SK-N-SH (cell line): ENCODE results near the gene PPIF. TPM values are rescaled to one million over a fixed set of nuclear protein-coding genes. Genes with fewer than 3 reads are reported as not detected.

Experiments used
- CTCF ChIA-PET: fragments of 300-600, 350-600 bp; formaldehyde crosslinking; extraction: SDS; loops from one replicate; lab custom pipeline; 2021; lab: Yijun Ruan, JAX
- POLR2A ChIA-PET: fragments of 350-600 bp; sonication (Branson Sonifier 250); formaldehyde crosslinking; extraction: SDS; loops from one replicate; lab custom pipeline; 2020; ENCODE audit warnings: antibody characterized with exemption, inconsistent platforms; lab: Yijun Ruan, JAX
- DNase-seq: peaks from one replicate; pipeline ENCODE4 v3.0.0; 2012
- H2AFZ ChIP-seq: fragments of 200-600 bp; sonication (generic); 2 replicates; pipeline ENCODE4 v1.8.1; 2016; ENCODE audit warnings: antibody characterized with exemption, mild to moderate bottlenecking, low read depth
- H3F3A ChIP-seq: fragments of 200-600 bp; sonication (generic); replicated peaks from 2 replicates; pipeline ENCODE3; 2016; ENCODE audit warnings: antibody characterized with exemption, mild to moderate bottlenecking; ENCODE audit not compliant: insufficient read depth
- H3K27ac ChIP-seq, 2 experiments: fragments of 200-500 bp in 1 of 2; fragments of 200-600 bp in 1 of 2; sonication (Bioruptor generic) in 1 of 2; sonication (generic), shearing (Covaris generic) in 1 of 2; 2 replicates each; pipeline versions ENCODE4 v1.5.1 to v1.6.1; 2014 to 2016; ENCODE audit warnings: low read depth in 2 of 2, inconsistent platforms in 1 of 2, low read length in 1 of 2, mild to moderate bottlenecking in 1 of 2, mixed read lengths in 1 of 2
- H3K27me3 ChIP-seq: fragments of 200-600 bp; sonication (generic), shearing (Covaris generic); 2 replicates; pipeline ENCODE4 v1.6.1; 2016; ENCODE audit warnings: mixed run types; ENCODE audit not compliant: insufficient read depth
- H3K36me3 ChIP-seq, 2 experiments: fragments of 200-500 bp in 1 of 2; fragments of 200-600 bp in 1 of 2; sonication (Bioruptor generic) in 1 of 2; sonication (generic) in 1 of 2; replicated peaks in 1 of 2; 2 replicates each; pipeline versions ENCODE3 to v1.5.1; 2014 to 2016; ENCODE audit warnings: low read length in 1 of 2, mild to moderate bottlenecking in 1 of 2; ENCODE audit not compliant: insufficient read depth in 2 of 2, control insufficient read depth in 1 of 2
- H3K4me1 ChIP-seq, 2 experiments: fragments of 200-500 bp in 1 of 2; fragments of 200-600 bp in 1 of 2; sonication (Bioruptor generic) in 1 of 2; sonication (generic), shearing (Covaris generic) in 1 of 2; 2 replicates each; pipeline versions ENCODE4 v1.5.1 to v1.6.1; 2014 to 2016; ENCODE audit warnings: low read depth in 1 of 2, low read length in 1 of 2, mixed run types in 1 of 2; ENCODE audit not compliant: insufficient read depth in 2 of 2, control insufficient read depth in 1 of 2
- H3K4me2 ChIP-seq: fragments of 200-600 bp; sonication (generic), shearing (Covaris generic); 2 replicates; pipeline ENCODE4 v1.6.1; 2017; ENCODE audit warnings: mixed run types
- H3K4me3 ChIP-seq, 2 experiments: fragments of 200-500 bp in 1 of 2; fragments of 200-600 bp in 1 of 2; sonication (Bioruptor generic) in 1 of 2; sonication (generic), shearing (Covaris generic) in 1 of 2; 2 replicates each; pipeline versions ENCODE4 v1.5.1 to v1.8.1; 2014 to 2016; ENCODE audit warnings: low read depth in 2 of 2, inconsistent platforms in 1 of 2, low read length in 1 of 2, mild to moderate bottlenecking in 1 of 2, mixed read lengths in 1 of 2, moderate library complexity in 1 of 2
- H3K79me2 ChIP-seq: fragments of 200-600 bp; sonication (generic); 2 replicates; pipeline ENCODE4 v1.8.1; 2017; ENCODE audit warnings: mild to moderate bottlenecking; ENCODE audit not compliant: insufficient read depth
- H3K9ac ChIP-seq: fragments of 200-600 bp; sonication (generic); 2 replicates; pipeline ENCODE4 v1.6.1; 2017; ENCODE audit warnings: mixed run types
- H3K9me2 ChIP-seq: fragments of 200-600 bp; sonication (generic); 2 replicates; pipeline ENCODE4 v1.6.1; 2017; ENCODE audit warnings: mixed run types
- H3K9me3 ChIP-seq: fragments of 200-600 bp; sonication (generic); 2 replicates; pipeline ENCODE4 v1.6.1; 2017; ENCODE audit warnings: mixed run types, mild to moderate bottlenecking, moderate library complexity
- H4K20me1 ChIP-seq: fragments of 200-600 bp; sonication (generic); 2 replicates; pipeline ENCODE4 v1.6.1; 2017; ENCODE audit warnings: mild to moderate bottlenecking, mixed run types; ENCODE audit not compliant: insufficient read depth
- CTCF ChIP-seq: fragments of 200-600 bp; sonication (generic); IDR thresholded peaks from 2 replicates; pipeline ENCODE4 v1.6.1; 2017; ENCODE audit warnings: antibody characterized with exemption, mild to moderate bottlenecking, moderate library complexity
- ELF1 ChIP-seq: IDR thresholded peaks from 2 replicates; pipeline ENCODE4 v1.4.0; 2012
- EP300 ChIP-seq, 2 experiments: IDR thresholded peaks; 2 replicates each; pipeline versions ENCODE4 v1.4.0 to v1.6.1; 2012; ENCODE audit warnings: borderline replicate concordance in 1 of 2, low read depth in 1 of 2, low read length in 1 of 2
- EZH2phosphoT487 ChIP-seq: fragments of 200-600 bp; sonication (generic); IDR thresholded peaks from 2 replicates; pipeline ENCODE4 v1.6.1; 2017; ENCODE audit warnings: low read depth, mixed run types, mild to moderate bottlenecking, antibody characterized with exemption, moderate library complexity, borderline replicate concordance
- FOXJ3 ChIP-seq: sonication (generic); formaldehyde crosslinking; IDR thresholded peaks from 2 replicates; pipeline ENCODE4 v1.5.1; 2020; ENCODE audit warnings: mild to moderate bottlenecking, missing genetic modification reagents
- FOXM1 ChIP-seq: IDR thresholded peaks from 2 replicates; pipeline ENCODE4 v1.4.0; 2012; ENCODE audit warnings: low read depth, mild to moderate bottlenecking
- GABPA ChIP-seq: IDR thresholded peaks from 2 replicates; pipeline ENCODE4 v1.4.0; 2012; ENCODE audit warnings: low read depth, mild to moderate bottlenecking
- JUND ChIP-seq: IDR thresholded peaks from 2 replicates; pipeline ENCODE4 v1.4.0; 2012
- POLR2AphosphoS5 ChIP-seq: IDR thresholded peaks from 2 replicates; pipeline ENCODE4 v1.6.1; 2012; ENCODE audit warnings: low read depth, low read length
- RCOR1 ChIP-seq: fragments of 150-350 bp; IDR thresholded peaks from 2 replicates; pipeline ENCODE4 v1.6.1; 2017; ENCODE audit warnings: antibody characterized with exemption, low read length
- REST ChIP-seq: IDR thresholded peaks from 2 replicates; pipeline ENCODE4 v1.6.1; 2012; ENCODE audit warnings: mild to moderate bottlenecking, low read depth, low read length, moderate library complexity
- SMC3 ChIP-seq: IDR thresholded peaks from 2 replicates; pipeline ENCODE4 v1.6.1; 2012; ENCODE audit warnings: low read depth, low read length, improper control_type of control experiment
- WGBS: methylation state at CpG from one replicate; pipeline ENCODE4 v1.1.6; 2017; ENCODE audit warnings: low lambda C conversion rate; 5-methylcytosine and 5-hydroxymethylcytosine counted together
- polyA plus RNA-seq, 3 experiments: library from polyadenylated mRNA; depleted of rRNA; stranded (reverse); fragments of >200 nt; gene quantifications; 2 replicates each; pipeline ENCODE4 v1.2.3, GENCODE V29; 2012

Gene PPIF
- polyA plus RNA-seq, 1 of the 3 experiments (the other 2 are of a cell fraction): 85.9 TPM

DNA sequence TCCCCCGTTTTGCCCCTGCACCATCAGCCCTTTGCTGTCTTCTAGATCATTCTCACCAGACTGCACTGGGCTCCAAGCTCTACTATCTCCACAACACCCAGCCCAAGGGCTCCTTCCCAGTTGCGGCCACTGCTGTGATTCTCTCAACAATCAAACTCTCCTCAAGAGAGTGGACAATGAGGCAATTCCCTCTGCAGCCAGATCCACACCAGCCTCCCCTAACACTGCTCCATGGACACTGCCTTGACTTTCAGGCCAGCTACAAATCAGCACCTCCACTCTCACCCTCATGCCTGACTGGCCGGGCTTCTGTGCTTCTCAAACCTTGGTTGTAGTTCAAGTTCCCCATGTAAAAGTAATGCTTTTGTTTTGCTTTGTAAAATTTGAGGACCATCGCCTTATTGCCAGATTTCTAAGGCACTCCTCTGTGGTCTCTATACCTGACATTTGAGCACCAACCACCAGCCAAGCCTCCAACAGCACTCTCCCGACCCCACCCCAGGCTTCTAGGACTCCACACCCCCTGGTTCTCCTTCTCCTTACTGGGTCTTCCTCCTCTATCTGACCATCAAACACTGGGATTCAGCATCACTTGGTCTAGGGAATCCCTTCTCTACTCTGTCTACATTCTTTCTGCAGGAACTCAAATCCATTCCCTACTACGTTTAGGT lies 45.4 kb downstream of the PPIF start:
- Histone ChIP-seq H3K4me2 (no peak overlapping the region), H2AFZ (no peak overlapping the region), H3K36me3 (peaks cover 1 to 4% of the 10 kb centered on the region in 2 experiments), H3K9me2 (no peaks in the 10 kb centered on the region), H3K27me3 (no peaks in the 10 kb centered on the region), H3K4me1 (peaks cover 0 to 29% of the 10 kb centered on the region in 2 experiments; a peak in 1 of 4 replicates), H3K4me3 (no peak overlapping the region), H4K20me1 (no peaks in the 10 kb centered on the region), H3K9me3 (no peaks in the 10 kb centered on the region), H3K9ac (no peak overlapping the region), H3F3A (no peaks in the 10 kb centered on the region), H3K79me2 (no peaks in the 10 kb centered on the region), H3K27ac (no peak overlapping the region)
- DNase-seq: no peak
- CTCF ChIA-PET: interaction anchor here (1.4 to 6.1 kb wide), 3 partner anchors 19 to 95 kb away, joined by 5 to 34 read pairs (median 9); no protein-coding TSS in a partner anchor
- TF ChIP-seq REST: no peak
- TF ChIP-seq POLR2AphosphoS5: no peak
- no peak for TF ChIP-seq RCOR1
- TF ChIP-seq JUND: no peak
- TF ChIP-seq ELF1: no peak
- no peak for TF ChIP-seq EP300 (IDR thresholded peaks at IDR 0.05; ENCODE audit: borderline replicate concordance in 1 of 2, low read depth in 1 of 2, low read length in 1 of 2)
- TF ChIP-seq SMC3: no peak
- TF ChIP-seq FOXJ3 (CRISPR knock-in tag): no peak
- no peak for TF ChIP-seq CTCF
- no peak for TF ChIP-seq EZH2phosphoT487
- no peak for TF ChIP-seq FOXM1
- no peak for TF ChIP-seq GABPA
- 90% methylated on average over 6 of the region's 6 CpGs for WGBS
- POLR2A ChIA-PET: no interaction called here
